IPS-15b (cell line): ENCODE measurements around the gene GPR157.
"Not testable (repeated sequence)": the region's sequence is repeated elsewhere in the genome, so short reads cannot be mapped to it uniquely, and the experiment has no call there.

Source experiments
- H3K27me3 ChIP-seq: one replicate; pipeline ENCODE4 v1.6.1; 2013; ENCODE audit warnings: low read length; ENCODE audit not compliant: control insufficient read depth, insufficient read depth
- H3K36me3 ChIP-seq: one replicate; pipeline ENCODE4 v1.6.1; 2013; ENCODE audit warnings: low read length; ENCODE audit not compliant: control insufficient read depth, insufficient read depth
- H3K4me1 ChIP-seq: one replicate; pipeline ENCODE4 v1.6.1; 2013; ENCODE audit warnings: mild to moderate bottlenecking, low read length; ENCODE audit not compliant: control insufficient read depth, insufficient read depth
- H3K4me3 ChIP-seq: one replicate; pipeline ENCODE4 v1.5.1; 2013; ENCODE audit warnings: low read depth, low read length
- H3K9ac ChIP-seq: one replicate; pipeline ENCODE4 v1.6.1; 2013; ENCODE audit warnings: low read depth, mild to moderate bottlenecking, low read length
- H3K9me3 ChIP-seq: one replicate; pipeline ENCODE4 v1.6.1; 2013; ENCODE audit warnings: mild to moderate bottlenecking, low read length; ENCODE audit not compliant: control insufficient read depth, insufficient read depth

Gene GPR157

DNA sequence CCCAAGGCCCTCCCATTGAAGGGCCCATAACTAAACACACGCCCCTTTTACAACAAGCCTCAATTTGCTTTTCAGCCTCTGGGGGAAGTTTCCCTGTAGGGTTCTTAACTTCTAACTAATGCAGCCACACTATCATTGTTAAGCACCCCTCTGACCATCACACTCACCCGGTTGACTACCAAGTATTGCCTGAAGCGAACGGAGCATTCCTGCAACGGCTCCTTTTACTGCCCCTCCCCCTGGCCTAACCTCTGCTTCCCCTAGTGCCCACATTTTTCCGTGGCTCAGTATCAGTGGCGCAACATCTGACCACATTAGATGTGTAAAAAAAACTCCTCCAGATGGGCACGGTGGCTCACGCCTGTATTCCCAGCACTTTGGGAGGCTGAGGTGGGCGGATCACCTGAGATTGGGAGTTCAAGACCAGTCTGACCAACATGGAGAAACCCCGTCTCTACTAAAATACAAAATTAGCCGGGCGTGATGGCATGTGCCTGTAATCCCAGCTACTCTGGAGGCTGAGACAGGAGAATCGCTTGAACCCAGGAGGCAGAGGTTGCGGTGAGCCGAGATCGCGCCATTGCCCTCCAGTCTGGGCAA, 34.8 kb downstream of the GPR157 start:
- H3K9me3 ChIP-seq, H3K9ac ChIP-seq, H3K4me1 ChIP-seq, H3K36me3 ChIP-seq, H3K27me3 ChIP-seq, H3K4me3 ChIP-seq: not testable (repeated sequence)

DNA sequence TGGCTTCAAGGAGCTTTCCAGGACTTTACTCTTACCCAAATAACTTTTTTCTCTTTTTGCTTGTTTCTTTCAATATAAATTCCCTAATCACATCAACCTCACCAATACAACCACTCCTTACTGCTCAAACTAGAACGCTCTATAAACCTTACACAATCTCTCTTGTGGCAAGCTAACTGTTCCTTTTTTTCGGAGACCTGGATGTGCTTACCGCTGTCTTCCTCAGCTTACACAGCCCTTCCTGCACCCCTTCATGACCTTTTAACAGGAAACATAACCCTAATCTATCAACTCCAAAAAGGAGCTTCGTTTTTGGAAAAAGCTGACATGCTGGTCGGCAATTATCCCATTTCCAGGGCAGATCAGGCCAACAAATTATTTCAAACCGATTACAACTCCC, 35.3 kb downstream of the GPR157 start:
- H3K4me1 ChIP-seq, result no peaks in the 10 kb centered on the region

DNA sequence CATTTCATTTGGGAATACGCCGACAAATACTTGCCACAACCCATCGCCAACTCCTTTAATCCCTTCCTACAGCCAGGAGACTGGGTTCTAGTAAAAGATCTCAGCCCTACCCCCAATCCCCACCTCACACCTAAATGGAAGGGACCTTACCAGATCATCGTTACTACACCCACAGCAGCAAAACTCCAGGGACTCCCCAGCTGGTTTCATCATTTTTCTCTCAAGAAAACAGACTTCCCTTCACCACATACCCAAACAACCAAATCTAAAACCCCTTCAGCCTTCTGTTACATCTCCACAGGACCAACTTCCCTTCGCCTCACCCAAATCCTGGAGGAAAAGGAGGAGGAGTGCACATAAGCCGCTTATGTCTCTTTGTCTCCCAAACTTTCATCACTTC, 35.8 kb downstream of the GPR157 start:
- Histone ChIP-seq H3K9ac (no peak overlapping the region), H3K36me3 (no peaks in the 10 kb centered on the region), H3K9me3 (peaks cover 7% of the 10 kb centered on the region), H3K27me3 (no peaks in the 10 kb centered on the region), H3K4me3 (no peak overlapping the region), H3K4me1 (no peaks in the 10 kb centered on the region)

More for the DNA sequence above, 35.3 kb downstream of the GPR157 start:
- no peak overlapping the region for H3K9ac ChIP-seq
- peaks cover 7% of the 10 kb centered on the region for H3K9me3 ChIP-seq
- no peaks in the 10 kb centered on the region for H3K36me3 ChIP-seq
- no peaks in the 10 kb centered on the region for H3K27me3 ChIP-seq
- no peak overlapping the region for H3K4me3 ChIP-seq

DNA sequence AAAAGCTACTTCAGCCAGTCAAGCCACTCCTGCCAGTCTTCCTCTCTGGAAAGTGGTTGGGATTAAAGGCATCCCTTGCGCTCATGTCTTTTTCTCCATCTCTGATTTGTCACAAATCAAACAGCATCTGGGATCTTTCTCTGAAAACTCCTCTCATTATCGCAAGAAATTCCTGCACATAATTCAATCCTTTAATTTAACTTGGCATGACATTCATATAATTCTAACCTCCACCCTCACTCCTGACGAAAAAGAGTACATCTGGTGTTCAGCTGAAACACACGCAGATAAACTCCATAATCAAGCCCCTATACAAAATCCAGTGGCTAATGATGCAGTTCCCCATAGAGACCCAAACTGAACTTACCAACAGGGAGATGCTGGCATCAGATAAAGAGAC, 40.1 kb downstream of the GPR157 start:
- Histone ChIP-seq H3K4me1 (no peaks in the 10 kb centered on the region), H3K9me3 (no peaks in the 10 kb centered on the region), H3K9ac (no peak overlapping the region), H3K36me3 (no peaks in the 10 kb centered on the region), H3K27me3 (no peaks in the 10 kb centered on the region), H3K4me3 (no peak overlapping the region)

DNA sequence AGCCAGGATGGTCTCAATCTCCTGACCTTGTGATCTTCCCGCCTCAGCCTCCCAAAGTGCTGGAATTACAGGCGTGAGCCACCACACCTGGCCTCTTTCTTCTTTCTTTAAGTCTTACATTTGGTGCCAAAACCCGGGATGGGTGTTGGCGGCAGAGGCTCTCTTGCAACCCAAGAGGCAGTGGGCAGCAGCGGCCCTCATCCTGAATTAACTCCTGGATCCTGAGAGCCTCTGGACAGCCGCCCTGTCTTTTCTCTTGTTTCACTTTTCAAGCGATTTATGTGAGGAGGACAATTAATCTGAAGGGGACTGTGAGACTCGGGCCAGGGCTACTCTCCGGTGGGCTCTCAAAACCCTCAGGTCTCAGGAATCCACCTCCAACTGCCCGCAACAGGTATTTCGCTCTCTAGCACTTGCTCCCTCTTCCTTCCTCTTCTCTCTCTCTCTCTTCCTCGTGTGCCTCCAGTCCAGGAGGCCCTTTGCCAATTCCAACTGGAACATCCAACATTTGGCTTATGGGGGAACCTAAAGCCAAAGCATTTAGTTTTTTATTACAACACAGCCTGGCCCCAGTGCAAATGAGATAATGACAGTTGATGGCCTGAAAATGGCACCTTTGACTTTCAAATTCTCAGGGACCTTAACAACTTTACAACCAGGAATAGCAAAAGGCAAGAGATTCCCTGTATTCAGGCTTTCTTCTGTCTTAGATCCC, 41.3 kb downstream of the GPR157 start:
- Histone ChIP-seq H3K4me3 (no peak overlapping the region), H3K36me3 (no peaks in the 10 kb centered on the region), H3K4me1 (no peaks in the 10 kb centered on the region), H3K9me3 (no peaks in the 10 kb centered on the region), H3K9ac (no peak overlapping the region), H3K27me3 (no peaks in the 10 kb centered on the region)

DNA sequence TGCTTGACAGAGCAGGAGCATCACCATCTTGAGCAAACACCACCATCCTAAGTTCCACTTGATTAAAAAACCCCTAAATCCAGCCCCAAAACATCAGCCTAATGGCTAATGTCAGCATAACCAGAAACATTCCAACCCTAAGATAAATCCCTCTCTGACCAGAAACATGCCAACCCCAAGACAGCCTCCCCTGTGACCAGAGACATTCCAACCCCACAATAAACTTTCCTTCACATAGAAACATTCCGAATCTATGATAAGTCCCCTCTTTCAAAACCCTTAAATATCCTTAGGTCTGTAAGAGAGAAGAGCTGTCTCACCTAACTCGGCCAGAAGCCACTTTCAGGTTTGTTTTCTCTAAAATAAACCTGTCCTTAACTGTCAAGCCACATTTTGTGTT, 42.1 kb downstream of the GPR157 start:
- no peaks in the 10 kb centered on the region for H3K27me3 ChIP-seq
- H3K4me1 ChIP-seq, result no peaks in the 10 kb centered on the region
- H3K4me3 ChIP-seq, result no peak overlapping the region
- no peak overlapping the region for H3K9ac ChIP-seq
- H3K36me3 ChIP-seq, result no peaks in the 10 kb centered on the region
- no peaks in the 10 kb centered on the region for H3K9me3 ChIP-seq

DNA sequence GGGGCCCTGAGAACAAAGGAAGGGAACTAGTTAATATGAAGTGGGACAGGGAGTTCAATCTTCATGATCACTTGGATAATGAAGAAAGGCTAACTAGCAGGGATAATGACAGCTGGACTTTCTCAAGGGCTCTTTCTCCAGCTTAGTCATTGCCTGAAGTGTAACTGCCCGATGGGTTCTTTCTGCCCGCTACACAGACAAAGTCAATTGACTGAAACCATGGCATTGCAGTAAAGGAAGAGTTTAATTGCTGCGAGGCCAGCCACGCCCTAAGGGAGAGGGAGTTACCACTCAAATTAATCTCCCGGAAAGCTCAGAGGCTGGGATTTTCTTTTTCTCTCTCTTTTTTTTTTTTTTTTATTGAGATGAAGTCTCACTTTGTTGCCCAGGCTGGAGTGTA, 42.9 kb downstream of the GPR157 start:
- H3K9ac ChIP-seq, result no peak overlapping the region
- H3K9me3 ChIP-seq, result no peaks in the 10 kb centered on the region
- H3K4me3 ChIP-seq, result no peak overlapping the region
- no peaks in the 10 kb centered on the region for H3K36me3 ChIP-seq
- H3K4me1 ChIP-seq, result no peaks in the 10 kb centered on the region
- H3K27me3 ChIP-seq, result no peaks in the 10 kb centered on the region

DNA sequence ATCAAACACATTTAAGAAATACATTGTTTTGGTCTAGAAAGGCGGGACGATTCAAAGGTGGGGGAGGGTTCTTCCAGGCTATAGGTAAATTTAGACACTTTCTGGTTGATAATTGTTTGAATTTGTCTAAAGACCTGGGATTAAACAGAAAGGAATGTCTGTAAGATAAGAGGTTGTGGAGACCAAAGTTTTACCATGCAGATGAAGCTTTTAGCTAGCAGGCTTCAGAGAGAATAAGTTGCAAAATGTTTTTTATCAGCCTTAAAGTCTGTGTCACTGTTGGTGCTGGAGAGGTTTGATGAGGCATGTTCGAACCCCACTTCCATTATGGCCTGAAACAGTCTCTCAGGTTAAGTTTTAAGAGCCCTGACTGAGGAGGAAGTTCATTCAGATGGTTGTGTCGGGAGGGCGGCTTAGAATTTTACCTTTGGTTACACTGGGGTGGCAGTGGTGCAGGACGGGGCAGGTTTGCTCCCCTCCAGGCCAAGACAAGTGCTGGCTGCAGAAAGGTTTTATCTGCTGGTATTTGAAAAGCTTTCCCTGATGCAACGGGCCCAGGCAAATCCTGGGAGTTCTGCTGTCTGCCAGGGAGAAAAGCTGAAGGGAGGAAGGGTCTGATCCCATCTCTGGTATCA, 43.5 kb downstream of the GPR157 start:
- no peak overlapping the region for H3K9ac ChIP-seq
- H3K27me3 ChIP-seq, result no peaks in the 10 kb centered on the region
- no peak overlapping the region for H3K4me3 ChIP-seq

DNA sequence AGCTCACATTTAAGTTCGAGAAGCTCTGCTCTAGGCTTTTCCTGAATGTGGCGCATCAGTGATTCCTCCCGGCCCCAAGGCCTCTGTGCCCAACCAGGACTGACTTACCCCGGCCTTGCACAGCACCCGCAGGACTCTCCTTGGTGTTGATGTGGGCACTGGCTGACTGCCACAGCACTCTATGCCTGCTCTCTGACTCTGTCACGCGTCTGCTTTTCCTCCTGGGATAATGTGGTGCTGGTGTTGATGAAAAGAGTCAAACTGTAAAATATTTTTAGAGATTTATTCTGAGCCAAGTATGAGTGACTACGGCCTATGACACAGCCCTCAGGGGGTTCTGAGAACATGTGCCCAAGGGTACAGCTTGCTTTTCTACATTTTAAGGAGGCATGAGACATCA, 44.0 kb downstream of the GPR157 start:
- no peaks in the 10 kb centered on the region for H3K36me3 ChIP-seq
- H3K9ac ChIP-seq, result no peak overlapping the region
- no peaks in the 10 kb centered on the region for H3K9me3 ChIP-seq
- no peaks in the 10 kb centered on the region for H3K4me1 ChIP-seq
- no peak overlapping the region for H3K4me3 ChIP-seq
- no peaks in the 10 kb centered on the region for H3K27me3 ChIP-seq

More for the DNA sequence above, 43.5 kb downstream of the GPR157 start:
- Histone ChIP-seq H3K9me3 (no peaks in the 10 kb centered on the region), H3K36me3 (no peaks in the 10 kb centered on the region), H3K4me1 (no peaks in the 10 kb centered on the region)

DNA sequence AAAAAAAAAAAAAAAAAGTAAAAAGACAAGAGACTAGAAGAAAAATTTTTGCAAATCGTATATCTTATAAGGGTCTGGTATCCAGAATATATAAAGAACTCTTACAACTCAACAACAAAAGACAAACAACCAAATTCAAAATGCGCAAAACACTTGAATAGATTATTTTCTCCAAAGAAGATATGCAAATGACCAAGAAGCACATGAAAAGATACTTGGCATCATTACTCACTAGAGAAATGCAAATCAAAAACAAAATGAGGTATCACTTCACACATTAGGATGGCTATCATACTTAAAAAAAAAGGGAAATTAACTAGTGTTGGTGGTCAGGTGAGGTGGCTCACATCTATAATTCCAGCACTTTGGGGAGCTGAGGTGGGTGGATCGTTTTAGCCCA, 47.4 kb downstream of the GPR157 start:
- no peak overlapping the region for H3K4me3 ChIP-seq
- no peaks in the 10 kb centered on the region for H3K4me1 ChIP-seq
- H3K9ac ChIP-seq, result no peak overlapping the region
- no peaks in the 10 kb centered on the region for H3K9me3 ChIP-seq
- H3K36me3 ChIP-seq, result no peaks in the 10 kb centered on the region
- no peaks in the 10 kb centered on the region for H3K27me3 ChIP-seq

DNA sequence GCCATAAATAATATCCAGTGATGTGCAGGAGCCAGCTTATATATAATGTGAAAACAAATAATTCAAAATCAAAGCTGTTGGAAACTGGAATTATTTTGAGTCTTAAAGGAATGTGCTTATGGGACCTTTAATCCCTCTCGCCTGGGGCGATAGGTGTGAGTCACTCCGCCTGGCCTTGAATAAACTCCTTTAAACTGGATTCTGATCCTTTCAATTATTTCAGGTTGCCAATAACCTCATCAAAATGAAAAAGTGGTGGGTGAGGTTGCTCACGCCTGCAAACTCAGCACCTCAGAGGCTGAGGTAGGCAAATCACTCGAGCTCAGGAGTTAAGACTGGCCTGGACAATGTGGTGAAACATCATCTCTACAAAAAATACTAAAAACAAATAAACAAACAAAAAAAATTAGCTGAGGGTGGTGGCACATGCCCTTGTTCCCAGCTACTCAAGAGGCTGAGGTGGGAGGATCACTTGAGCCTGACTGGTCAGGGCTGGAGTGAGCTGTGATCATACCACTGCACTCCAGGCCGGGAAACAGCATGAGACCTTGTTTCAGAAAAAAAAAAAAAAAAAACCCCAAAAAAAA, 48.1 kb downstream of the GPR157 start:
- H3K36me3 ChIP-seq, result no peaks in the 10 kb centered on the region
- H3K27me3 ChIP-seq, result no peaks in the 10 kb centered on the region
- H3K9ac ChIP-seq, result no peak overlapping the region
- H3K4me1 ChIP-seq, result no peaks in the 10 kb centered on the region
- H3K4me3 ChIP-seq, result no peak overlapping the region
- no peaks in the 10 kb centered on the region for H3K9me3 ChIP-seq
